Stimulated activated CD4-positive, alpha-beta T cell treated with anti-CD3 and anti-CD28 coated beads, Interleukin-4, amount 100 ng/mL, for 4 hours (primary cell): ENCODE measurements around the gene KRTAP6-2.

Source experiments
- DNase-seq, 2 experiments: peaks; one replicate each; pipeline ENCODE4 v3.0.0-alpha.2; 2020

KRTAP6-2 gene

DNA sequence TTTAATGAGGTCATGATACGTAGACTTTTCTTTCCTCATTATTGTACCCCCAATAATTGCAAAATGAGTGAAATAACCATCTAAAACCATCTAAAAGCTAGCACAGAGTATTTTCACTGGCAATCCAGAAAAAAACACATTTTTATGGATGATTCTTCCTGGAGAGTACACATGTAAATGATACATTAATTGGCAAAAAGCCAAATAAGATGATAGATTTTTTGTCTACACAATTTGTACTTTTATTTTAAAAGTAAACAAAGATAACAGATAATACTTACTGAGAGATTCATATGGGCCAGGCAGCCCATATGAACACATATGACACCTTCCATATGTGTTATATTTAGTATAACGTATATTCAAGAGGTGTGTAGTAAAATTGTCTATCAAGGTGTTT is 35.1 kb downstream of the KRTAP6-2 start:
- no peak for DNase-seq

DNA sequence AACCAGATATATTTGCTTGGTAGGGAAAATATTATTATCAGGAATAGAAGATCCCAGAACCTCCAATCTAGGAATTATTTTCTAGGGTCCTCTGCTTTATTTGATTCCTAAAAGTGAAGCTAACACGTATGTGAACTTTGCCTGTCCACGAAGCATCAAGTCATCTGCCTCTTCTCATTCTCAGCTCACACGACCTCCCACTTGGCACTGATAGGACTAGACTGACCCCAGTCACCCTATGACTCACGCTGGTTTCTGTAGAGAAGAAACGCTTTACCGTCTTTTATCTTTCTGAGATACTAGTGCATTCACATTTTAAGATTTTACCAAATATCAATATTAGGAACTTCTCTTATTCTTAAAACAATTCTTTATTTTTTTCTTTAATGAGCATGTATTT is 35.6 kb downstream of the KRTAP6-2 start:
- DNase-seq, result no peak

DNA sequence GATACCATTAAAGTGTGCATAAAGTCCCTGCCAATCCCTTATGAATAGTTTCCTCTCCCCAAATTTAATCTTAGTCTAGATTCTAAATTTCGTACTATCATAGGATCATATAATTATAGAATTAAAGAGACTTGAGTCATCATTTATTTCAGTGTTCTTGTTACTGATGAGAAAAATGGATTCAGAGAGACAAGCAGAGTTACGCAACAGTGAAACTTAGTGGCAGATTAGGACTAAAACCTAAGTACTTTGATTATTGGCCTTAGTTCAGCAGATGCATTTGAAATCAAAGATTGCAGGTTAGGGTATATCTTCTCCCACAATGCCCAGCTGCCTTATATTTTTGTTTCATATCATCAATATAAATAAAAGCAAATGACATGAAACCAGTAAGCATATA is 36.7 kb downstream of the KRTAP6-2 start:
- no peak for DNase-seq

DNA sequence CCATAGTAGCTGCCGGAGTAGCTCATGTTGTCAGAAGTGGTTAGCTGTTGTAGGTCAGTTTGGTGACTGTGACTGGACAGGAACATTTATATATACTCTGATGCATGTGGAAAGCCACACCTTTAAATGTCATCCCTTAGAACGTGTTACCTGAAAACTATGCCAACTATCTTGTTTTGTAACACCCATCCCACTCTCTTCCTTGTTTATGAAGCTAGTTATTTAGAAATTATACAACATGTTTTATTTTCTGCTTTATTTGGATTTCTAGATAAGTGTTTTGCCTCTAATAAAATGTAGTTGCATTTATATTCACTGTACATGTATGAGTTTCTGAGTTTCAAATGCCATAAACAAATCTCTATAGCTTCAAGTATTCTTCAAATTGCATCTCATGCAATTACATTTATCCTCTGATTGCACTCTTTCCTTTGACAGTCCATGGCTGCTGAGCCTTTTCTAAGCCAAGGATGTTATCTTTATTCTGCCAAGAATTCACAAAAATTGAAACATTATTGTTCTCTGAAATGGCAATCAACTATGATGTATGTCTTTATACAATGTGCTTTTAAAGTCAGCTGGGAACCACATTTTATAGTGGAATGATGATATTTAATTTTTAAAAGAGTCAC is 37.3 kb downstream of the KRTAP6-2 start, which contains the start of gene KRTAP19-7:
Gene KRTAP19-7, minus strand, starts transcription at position 51 of the 632 bp plus-strand sequence. Its CDS starts 25 bp downstream, at position 26.
- DNase-seq, result no peak

DNA sequence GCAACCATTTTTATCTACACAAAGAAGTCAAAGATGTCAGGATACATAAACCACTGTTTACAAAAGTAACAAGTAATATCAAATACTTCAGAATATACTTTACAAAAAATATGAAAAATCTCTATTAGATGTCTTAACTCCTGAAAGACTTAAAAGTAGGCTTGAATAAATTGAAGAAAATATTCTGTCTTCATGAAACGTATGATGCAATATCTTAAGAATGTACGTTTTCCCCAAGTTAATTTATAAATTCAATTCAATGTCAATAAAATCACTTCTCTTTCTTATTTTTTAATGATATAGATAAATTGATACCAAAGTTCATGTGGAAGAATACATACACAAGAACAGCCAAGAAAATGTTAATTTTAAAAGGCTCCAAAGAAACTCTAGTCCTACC is 43.6 kb downstream of the KRTAP6-2 start:
- no peak for DNase-seq

DNA sequence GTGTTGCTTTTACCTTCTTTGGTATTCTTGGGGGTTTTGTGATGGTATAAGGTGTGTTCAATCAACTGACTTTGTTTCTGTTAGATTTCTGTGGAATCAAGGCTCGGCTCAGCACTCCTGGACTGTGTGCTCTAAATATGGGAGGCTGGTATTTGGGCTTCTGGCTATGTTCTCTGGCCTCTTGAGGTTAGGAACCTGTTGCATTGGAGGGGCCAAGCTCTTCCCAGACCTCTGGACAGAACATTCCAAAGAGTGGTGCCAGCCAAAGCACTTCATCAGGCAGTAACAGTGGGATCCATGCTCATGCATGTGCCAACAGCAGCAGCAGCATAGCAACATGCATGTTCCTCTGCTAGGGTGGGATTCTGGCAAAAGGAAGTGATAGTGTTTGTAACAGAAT is 45.9 kb downstream of the KRTAP6-2 start:
- DNase-seq, result no peak
